BLaER1 (cell line): ENCODE measurements around the gene DGKG.

Experiments
- H3K27ac ChIP-seq: shearing (Covaris generic); formaldehyde crosslinking; 2 replicates; pipeline ENCODE4 v1.8.1; 2022
- H3K27me3 ChIP-seq: shearing (Covaris generic); formaldehyde crosslinking; 2 replicates; pipeline ENCODE4 v1.8.1; 2022
- H3K36me3 ChIP-seq: shearing (Covaris generic); formaldehyde crosslinking; 2 replicates; pipeline ENCODE4 v1.8.1; 2022
- H3K4me1 ChIP-seq: shearing (Covaris generic); formaldehyde crosslinking; 2 replicates; pipeline ENCODE4 v1.8.1; 2022
- H3K4me2 ChIP-seq: shearing (Covaris generic); formaldehyde crosslinking; 2 replicates; pipeline ENCODE4 v1.8.1; 2022
- H3K4me3 ChIP-seq: shearing (Covaris generic); formaldehyde crosslinking; 2 replicates; pipeline ENCODE4 v1.8.1; 2022
- H3K9ac ChIP-seq: shearing (Covaris generic); formaldehyde crosslinking; 2 replicates; pipeline ENCODE4 v1.8.1; 2022
- H3K9me3 ChIP-seq: shearing (Covaris generic); formaldehyde crosslinking; 2 replicates; pipeline ENCODE4 v1.8.1; 2022
- H4K20me1 ChIP-seq: shearing (Covaris generic); formaldehyde crosslinking; 2 replicates; pipeline ENCODE4 v1.8.1; 2022
- Cebpa-rat ChIP-seq: shearing (Covaris generic); IDR thresholded peaks from 2 replicates; pipeline ENCODE4 v1.8.1; 2022

The DGKG gene

GRCh38 chr3:186251948-186252619 is 110.0 kb downstream of the DGKG start:
- peaks cover 41% of the 10 kb centered on the region for H3K4me1 ChIP-seq
- H3K9me3 ChIP-seq, result no peaks in the 10 kb centered on the region
- no peak overlapping the region for H3K27ac ChIP-seq
- TF ChIP-seq Cebpa-rat, result no peak
- H3K27me3 ChIP-seq, result no peaks in the 10 kb centered on the region
- H3K4me3 ChIP-seq, result no peak overlapping the region
- no peak overlapping the region for H3K9ac ChIP-seq
- no peaks in the 10 kb centered on the region for H3K36me3 ChIP-seq
- no peak overlapping the region for H3K4me2 ChIP-seq
- H4K20me1 ChIP-seq, result no peaks in the 10 kb centered on the region

- H3K27me3 ChIP-seq, result no peaks in the 10 kb centered on the region
- H3K4me3 ChIP-seq, result no peak overlapping the region
- no peak overlapping the region for H3K27ac ChIP-seq
- peaks cover 25% of the 10 kb centered on the region for H3K4me1 ChIP-seq
- no peaks in the 10 kb centered on the region for H3K36me3 ChIP-seq
- no peak overlapping the region for H3K4me2 ChIP-seq
- H4K20me1 ChIP-seq, result no peaks in the 10 kb centered on the region
- H3K9ac ChIP-seq, result no peak overlapping the region
- TF ChIP-seq Cebpa-rat, result no peak
- no peaks in the 10 kb centered on the region for H3K9me3 ChIP-seq
Observed at GRCh38 chr3:186248850-186249249, 113.2 kb downstream of the DGKG start.

GRCh38 chr3:186247821-186248814 is 113.9 kb downstream of the DGKG start:
- no peak overlapping the region for H3K4me3 ChIP-seq
- no peak overlapping the region for H3K9ac ChIP-seq
- no peak overlapping the region for H3K27ac ChIP-seq
- H3K9me3 ChIP-seq, result no peaks in the 10 kb centered on the region
- H3K27me3 ChIP-seq, result no peaks in the 10 kb centered on the region
- H3K4me2 ChIP-seq, result peak overlapping the region; percentile 33
- H4K20me1 ChIP-seq, result no peaks in the 10 kb centered on the region
- no peaks in the 10 kb centered on the region for H3K36me3 ChIP-seq
- H3K4me1 ChIP-seq, result peaks cover 18% of the 10 kb centered on the region
- no peak for TF ChIP-seq Cebpa-rat

GRCh38 chr3:186246941-186247340 is 115.1 kb downstream of the DGKG start:
- Histone ChIP-seq H3K4me3 (no peak overlapping the region), H3K4me2 (peak overlapping the region; percentile 13; the same call in 1 of the 2 replicates), H3K9ac (no peak overlapping the region), H3K9me3 (no peaks in the 10 kb centered on the region), H3K36me3 (no peaks in the 10 kb centered on the region), H3K4me1 (peaks cover 27% of the 10 kb centered on the region), H3K27ac (no peak overlapping the region), H4K20me1 (no peaks in the 10 kb centered on the region), H3K27me3 (no peaks in the 10 kb centered on the region)
- no peak for TF ChIP-seq Cebpa-rat

GRCh38 chr3:186244016-186244415 is 118.0 kb downstream of the DGKG start:
- H3K27me3 ChIP-seq, result no peaks in the 10 kb centered on the region
- no peaks in the 10 kb centered on the region for H3K9me3 ChIP-seq
- no peaks in the 10 kb centered on the region for H3K36me3 ChIP-seq
- no peak overlapping the region for H3K27ac ChIP-seq
- no peak overlapping the region for H3K4me2 ChIP-seq
- peaks cover 57% of the 10 kb centered on the region for H3K4me1 ChIP-seq
- H3K4me3 ChIP-seq, result no peak overlapping the region
- TF ChIP-seq Cebpa-rat, result no peak
- no peak overlapping the region for H3K9ac ChIP-seq
- no peaks in the 10 kb centered on the region for H4K20me1 ChIP-seq

GRCh38 chr3:186241910-186242821 is 119.9 kb downstream of the DGKG start:
- H3K27me3 ChIP-seq, result no peaks in the 10 kb centered on the region
- H3K9me3 ChIP-seq, result no peaks in the 10 kb centered on the region
- H3K36me3 ChIP-seq, result no peaks in the 10 kb centered on the region
- H4K20me1 ChIP-seq, result no peaks in the 10 kb centered on the region
- peak overlapping the region; percentile 82 for H3K4me2 ChIP-seq
- H3K9ac ChIP-seq, result peak overlapping the region; percentile 40; the same call in 1 of the 2 replicates
- H3K27ac ChIP-seq, result peak overlapping the region; percentile 53
- H3K4me3 ChIP-seq, result peak overlapping the region; percentile 47
- H3K4me1 ChIP-seq, result peaks cover 60% of the 10 kb centered on the region
- no peak for TF ChIP-seq Cebpa-rat

GRCh38 chr3:186239321-186239720 is 122.7 kb downstream of the DGKG start:
- Histone ChIP-seq H3K4me3 (no peak overlapping the region), H3K36me3 (no peaks in the 10 kb centered on the region), H3K27me3 (no peaks in the 10 kb centered on the region), H3K9me3 (no peaks in the 10 kb centered on the region), H3K4me1 (peaks cover 54% of the 10 kb centered on the region), H3K9ac (no peak overlapping the region), H4K20me1 (no peaks in the 10 kb centered on the region), H3K27ac (no peak overlapping the region), H3K4me2 (peak overlapping the region; percentile 82)
- TF ChIP-seq Cebpa-rat, result no peak

GRCh38 chr3:186237915-186238314 is 124.1 kb downstream of the DGKG start:
- H3K4me2 ChIP-seq, result peak overlapping the region; percentile 82
- no peaks in the 10 kb centered on the region for H4K20me1 ChIP-seq
- H3K9me3 ChIP-seq, result peaks cover 5% of the 10 kb centered on the region; the same call in 1 of the 2 replicates
- no peaks in the 10 kb centered on the region for H3K27me3 ChIP-seq
- TF ChIP-seq Cebpa-rat, result no peak
- no peak overlapping the region for H3K9ac ChIP-seq
- H3K27ac ChIP-seq, result no peak overlapping the region
- no peak overlapping the region for H3K4me3 ChIP-seq
- H3K4me1 ChIP-seq, result peaks cover 54% of the 10 kb centered on the region
- H3K36me3 ChIP-seq, result 0 out of 2 replicates have a peak, but pooled peaks cover 3% of the 10 kb centered on the region

GRCh38 chr3:186236357-186237020 is 125.5 kb downstream of the DGKG start:
- no peaks in the 10 kb centered on the region for H3K27me3 ChIP-seq
- H3K4me2 ChIP-seq, result no peak overlapping the region
- H3K27ac ChIP-seq, result no peak overlapping the region
- no peak overlapping the region for H3K4me3 ChIP-seq
- H3K9ac ChIP-seq, result no peak overlapping the region
- no peak for TF ChIP-seq Cebpa-rat
- no peaks in the 10 kb centered on the region for H4K20me1 ChIP-seq
- peaks cover 40% of the 10 kb centered on the region for H3K4me1 ChIP-seq
- H3K9me3 ChIP-seq, result peaks cover 5% of the 10 kb centered on the region; the same call in 1 of the 2 replicates
- H3K36me3 ChIP-seq, result 0 out of 2 replicates have a peak, but pooled peaks cover 3% of the 10 kb centered on the region
